AG04450 (cell line): ENCODE data around the gene BBS9. TPM values are rescaled to one million over a fixed set of nuclear protein-coding genes. Genes with fewer than 3 reads are reported as not detected.
A peak's percentile ranks its signal among the peaks of the same experiment; 100 is the strongest.

Experiments
- CTCF ChIA-PET: fragments of 300-600, 350-600 bp; formaldehyde crosslinking; extraction: SDS; loops from one replicate; lab custom pipeline; 2022; ENCODE audit warnings: antibody characterized with exemption, inconsistent platforms; lab: Charles Lee
- POLR2A ChIA-PET: fragments of 350-600 bp; formaldehyde crosslinking; extraction: SDS; loops from one replicate; lab custom pipeline; 2021; ENCODE audit warnings: antibody characterized with exemption, inconsistent platforms; lab: Yijun Ruan, JAX
- DNase-seq: peaks from one replicate; pipeline ENCODE4 v3.0.0-alpha.2; 2011; ENCODE audit warnings: low read depth, low spot score
- H3K27ac ChIP-seq: one replicate; pipeline ENCODE4 v1.5.1; 2012; ENCODE audit warnings: low read depth, low read length, control low read depth
- H3K27me3 ChIP-seq: one replicate; pipeline ENCODE4 v1.6.0; 2012; ENCODE audit warnings: low read length; ENCODE audit not compliant: control insufficient read depth, insufficient read depth
- H3K4me3 ChIP-seq: 2 replicates; pipeline ENCODE4 v1.5.1; 2011; ENCODE audit warnings: mild to moderate bottlenecking, low read depth, low read length, control low read depth
- H3K9me3 ChIP-seq: 2 replicates; pipeline ENCODE4 v1.5.1; 2012; ENCODE audit warnings: low read length; ENCODE audit not compliant: control insufficient read depth, insufficient read depth
- polyA plus RNA-seq: library from polyadenylated mRNA; depleted of rRNA; stranded (reverse); fragments of >200 nt; gene quantifications from 2 replicates; pipeline ENCODE4 v1.2.3, GENCODE V29; 2011
- TF ChIP-seq, protein P1 (sequence below): IDR thresholded peaks from 2 replicates; pipeline ENCODE4 v1.5.1; 2011; ENCODE audit warnings: low read depth, low read length, control low read depth, inconsistent platforms

Gene BBS9
- polyA plus RNA-seq, 1 experiment = 15.6 TPM

DNA sequence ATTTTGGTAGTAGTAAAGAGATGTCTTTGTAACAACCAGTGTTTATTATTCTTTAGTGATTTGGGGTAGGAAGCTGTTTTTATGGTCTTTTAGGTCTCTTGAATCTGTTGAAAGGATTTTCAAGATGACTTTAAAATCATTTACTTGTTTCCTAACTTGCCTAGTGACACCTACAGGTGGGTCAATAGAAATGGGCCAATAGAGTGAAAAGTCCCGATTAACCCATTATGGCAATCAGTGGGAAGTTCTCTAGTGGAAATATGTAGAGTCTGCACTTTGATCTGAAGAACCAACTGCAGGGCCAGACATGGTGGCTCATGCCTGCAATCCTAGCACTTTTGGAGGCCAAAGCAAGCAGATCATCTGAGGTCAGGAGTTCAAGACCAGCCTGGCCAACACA, 401.3 kb downstream of the BBS9 start:
- H3K27ac ChIP-seq = no peak overlapping the region
- POLR2A ChIA-PET = no interaction called here
- no peaks in the 10 kb centered on the region for H3K27me3 ChIP-seq
- CTCF ChIA-PET = no interaction called here
- H3K9me3 ChIP-seq = no peaks in the 10 kb centered on the region
- TF ChIP-seq, protein P1, sequence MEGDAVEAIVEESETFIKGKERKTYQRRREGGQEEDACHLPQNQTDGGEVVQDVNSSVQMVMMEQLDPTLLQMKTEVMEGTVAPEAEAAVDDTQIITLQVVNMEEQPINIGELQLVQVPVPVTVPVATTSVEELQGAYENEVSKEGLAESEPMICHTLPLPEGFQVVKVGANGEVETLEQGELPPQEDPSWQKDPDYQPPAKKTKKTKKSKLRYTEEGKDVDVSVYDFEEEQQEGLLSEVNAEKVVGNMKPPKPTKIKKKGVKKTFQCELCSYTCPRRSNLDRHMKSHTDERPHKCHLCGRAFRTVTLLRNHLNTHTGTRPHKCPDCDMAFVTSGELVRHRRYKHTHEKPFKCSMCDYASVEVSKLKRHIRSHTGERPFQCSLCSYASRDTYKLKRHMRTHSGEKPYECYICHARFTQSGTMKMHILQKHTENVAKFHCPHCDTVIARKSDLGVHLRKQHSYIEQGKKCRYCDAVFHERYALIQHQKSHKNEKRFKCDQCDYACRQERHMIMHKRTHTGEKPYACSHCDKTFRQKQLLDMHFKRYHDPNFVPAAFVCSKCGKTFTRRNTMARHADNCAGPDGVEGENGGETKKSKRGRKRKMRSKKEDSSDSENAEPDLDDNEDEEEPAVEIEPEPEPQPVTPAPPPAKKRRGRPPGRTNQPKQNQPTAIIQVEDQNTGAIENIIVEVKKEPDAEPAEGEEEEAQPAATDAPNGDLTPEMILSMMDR = no peak
- DNase-seq = no peak
- no peak overlapping the region for H3K4me3 ChIP-seq

GRCh38 chr7:33531888-33532287, 402.5 kb downstream of the BBS9 start:
- CTCF ChIA-PET = no interaction called here
- DNase-seq = no peak
- H3K27ac ChIP-seq = no peak overlapping the region
- H3K27me3 ChIP-seq = no peaks in the 10 kb centered on the region
- H3K4me3 ChIP-seq = no peak overlapping the region
- TF ChIP-seq, protein P1 = no peak
- POLR2A ChIA-PET = no interaction called here
- H3K9me3 ChIP-seq = no peaks in the 10 kb centered on the region

GRCh38 chr7:33534833-33535232, 405.5 kb downstream of the BBS9 start:
- Histone ChIP-seq H3K4me3 (no peak overlapping the region), H3K27ac (no peak overlapping the region), H3K27me3 (no peaks in the 10 kb centered on the region), H3K9me3 (no peaks in the 10 kb centered on the region)
- ChIA-PET CTCF (no interaction called here), POLR2A (no interaction called here)
- TF ChIP-seq, protein P1 = no peak
- peak; percentile 6 for DNase-seq

DNA sequence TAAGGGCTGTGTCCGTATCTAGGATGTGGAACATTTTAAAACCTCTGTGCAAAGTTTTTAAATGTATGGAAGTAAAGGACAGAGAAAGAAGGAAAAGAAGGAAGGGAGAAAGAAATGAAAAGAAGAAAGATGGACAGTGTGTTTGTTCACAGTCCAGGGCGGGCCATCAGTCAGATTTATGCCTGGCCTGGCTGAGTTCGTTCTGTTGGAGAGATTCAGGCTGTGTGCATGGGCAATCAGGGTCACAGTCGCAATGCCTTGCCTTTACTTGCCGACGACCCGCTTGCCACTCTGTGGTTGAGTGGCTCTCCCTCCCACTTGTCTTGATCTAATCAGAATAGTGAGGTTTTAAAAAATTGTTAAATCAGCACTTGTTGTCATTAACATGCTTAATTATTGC, 406.6 kb downstream of the BBS9 start:
- ChIA-PET POLR2A (no interaction called here), CTCF (interaction anchor here (0.7 kb wide), 1 partner anchor 171 kb away, joined by 3 read pairs; no protein-coding TSS in a partner anchor)
- Histone ChIP-seq H3K9me3 (no peaks in the 10 kb centered on the region), H3K27me3 (no peaks in the 10 kb centered on the region), H3K4me3 (no peak overlapping the region), H3K27ac (no peak overlapping the region)
- TF ChIP-seq, protein P1 = no peak
- DNase-seq = no peak

DNA sequence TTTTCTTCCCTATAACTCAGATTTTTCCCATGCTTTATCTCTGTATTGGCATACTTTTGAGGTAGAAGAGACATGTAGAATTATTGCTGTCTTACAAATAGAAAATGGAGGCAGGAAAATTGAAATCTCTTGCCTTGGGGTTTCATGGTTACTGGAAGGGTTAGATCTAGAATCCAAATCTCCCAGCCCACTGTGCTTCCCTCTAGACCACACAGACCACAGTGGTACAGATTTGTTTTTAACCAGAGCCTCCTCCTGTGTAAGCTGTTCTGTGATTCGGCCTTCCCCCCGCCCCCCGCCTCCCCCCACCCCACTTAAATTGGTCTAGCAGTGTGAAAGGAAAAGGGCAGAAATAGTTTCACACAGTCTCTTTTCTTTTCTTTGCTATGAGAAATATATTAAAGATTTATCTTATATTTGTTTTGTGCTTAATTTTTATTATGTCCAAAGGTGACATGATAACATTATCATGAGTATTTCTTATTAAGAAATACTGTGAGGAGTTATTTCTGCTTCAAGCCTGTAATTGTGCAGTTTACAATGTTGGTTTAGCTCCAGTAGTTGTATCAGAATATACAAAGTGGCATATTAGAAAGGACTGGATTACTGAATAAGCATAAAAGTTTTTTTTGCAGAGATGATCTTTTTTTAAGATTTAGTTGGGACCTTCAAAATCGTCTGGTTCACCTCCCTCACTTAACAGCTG, 407.2 kb downstream of the BBS9 start:
- Histone ChIP-seq H3K4me3 (no peak overlapping the region), H3K9me3 (no peaks in the 10 kb centered on the region), H3K27me3 (no peaks in the 10 kb centered on the region), H3K27ac (no peak overlapping the region)
- CTCF ChIA-PET = no interaction called here
- TF ChIP-seq, protein P1 = no peak
- no peak for DNase-seq
- POLR2A ChIA-PET = no interaction called here
